Measurements from ENCODE around the gene EIF4EBP2.
A peak's percentile ranks its signal among the peaks of the same experiment; 100 is the strongest.

Gene EIF4EBP2

DNA sequence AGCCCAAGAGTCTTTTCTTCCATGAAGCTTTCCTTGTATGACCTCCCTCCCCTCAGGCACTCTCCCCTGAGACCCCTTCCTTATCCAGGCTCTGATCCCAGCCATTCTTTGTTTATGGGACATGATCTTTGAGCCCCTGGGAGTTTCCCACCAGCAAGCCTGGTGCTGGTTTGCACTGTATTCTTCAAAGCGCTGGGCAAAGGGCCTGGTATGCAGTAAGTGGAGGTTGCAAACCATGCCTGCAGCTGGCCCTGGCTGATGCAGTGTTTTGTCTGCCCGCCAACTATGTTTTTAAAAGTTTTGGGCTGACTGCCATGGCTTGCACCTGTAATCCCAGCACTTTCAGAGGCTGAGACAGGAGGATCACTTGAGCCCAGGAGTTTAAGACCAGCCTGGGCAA, 44.3 kb downstream of the EIF4EBP2 start:
- TF ChIP-seq, protein P1, sequence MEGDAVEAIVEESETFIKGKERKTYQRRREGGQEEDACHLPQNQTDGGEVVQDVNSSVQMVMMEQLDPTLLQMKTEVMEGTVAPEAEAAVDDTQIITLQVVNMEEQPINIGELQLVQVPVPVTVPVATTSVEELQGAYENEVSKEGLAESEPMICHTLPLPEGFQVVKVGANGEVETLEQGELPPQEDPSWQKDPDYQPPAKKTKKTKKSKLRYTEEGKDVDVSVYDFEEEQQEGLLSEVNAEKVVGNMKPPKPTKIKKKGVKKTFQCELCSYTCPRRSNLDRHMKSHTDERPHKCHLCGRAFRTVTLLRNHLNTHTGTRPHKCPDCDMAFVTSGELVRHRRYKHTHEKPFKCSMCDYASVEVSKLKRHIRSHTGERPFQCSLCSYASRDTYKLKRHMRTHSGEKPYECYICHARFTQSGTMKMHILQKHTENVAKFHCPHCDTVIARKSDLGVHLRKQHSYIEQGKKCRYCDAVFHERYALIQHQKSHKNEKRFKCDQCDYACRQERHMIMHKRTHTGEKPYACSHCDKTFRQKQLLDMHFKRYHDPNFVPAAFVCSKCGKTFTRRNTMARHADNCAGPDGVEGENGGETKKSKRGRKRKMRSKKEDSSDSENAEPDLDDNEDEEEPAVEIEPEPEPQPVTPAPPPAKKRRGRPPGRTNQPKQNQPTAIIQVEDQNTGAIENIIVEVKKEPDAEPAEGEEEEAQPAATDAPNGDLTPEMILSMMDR (IDR thresholded peaks at IDR 0.05; ENCODE audit: control insufficient read depth, extremely low read depth, insufficient read depth): no peak
- H3K4me3 ChIP-seq (ENCODE audit: low read depth, low read length): no peak overlapping the region
- peak; percentile 47 for DNase-seq (ENCODE audit: low read depth)

DNA sequence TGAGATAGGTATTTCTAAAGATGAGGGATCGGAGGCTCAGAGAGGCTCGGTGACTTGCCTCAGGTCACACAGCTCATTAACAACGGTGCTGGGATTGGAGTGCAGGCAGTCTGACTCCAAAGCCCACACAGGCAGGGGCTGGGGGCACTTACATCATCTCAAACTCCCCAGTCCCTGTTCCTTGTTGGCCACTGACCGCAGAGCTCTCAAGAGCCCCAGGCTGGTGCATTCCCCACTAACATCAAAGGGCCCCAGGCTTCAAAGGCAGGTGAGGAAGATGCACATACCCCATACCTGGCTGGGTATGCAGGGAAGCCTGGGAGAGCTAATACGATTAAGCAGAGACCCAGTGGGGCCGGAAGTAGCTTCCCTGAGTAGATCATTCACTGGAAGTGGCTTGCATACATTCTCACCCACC, 51.3 kb downstream of the EIF4EBP2 start:
- H3K4me3 ChIP-seq (ENCODE audit: low read depth, low read length): no peak overlapping the region
- TF ChIP-seq, protein P1 (IDR thresholded peaks at IDR 0.05; ENCODE audit: control insufficient read depth, extremely low read depth, insufficient read depth): no peak
- DNase-seq (ENCODE audit: low read depth): no peak

DNA sequence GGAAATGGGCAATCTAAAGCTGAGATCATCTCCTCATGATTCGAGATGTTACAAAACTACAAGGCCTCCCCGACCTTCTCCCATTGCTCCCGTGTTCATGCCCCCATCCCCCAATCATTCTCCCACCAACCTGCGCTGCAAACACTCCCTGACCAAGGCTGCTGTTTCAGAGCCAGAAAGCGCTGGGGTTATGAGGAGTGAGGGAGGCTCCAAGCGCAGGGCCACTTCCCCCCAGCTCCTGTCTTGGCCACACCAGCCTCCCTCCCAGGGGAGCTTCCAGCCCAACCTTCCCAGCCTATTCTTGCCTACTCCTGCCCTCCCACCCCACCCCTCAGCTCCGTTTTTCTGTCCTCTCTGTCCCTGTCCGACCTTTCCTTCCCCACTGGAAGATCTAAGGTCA, 52.2 kb downstream of the EIF4EBP2 start:
- no peak overlapping the region for H3K4me3 ChIP-seq (ENCODE audit: low read depth, low read length)
- DNase-seq (ENCODE audit: low read depth): no peak
- TF ChIP-seq, protein P1 (IDR thresholded peaks at IDR 0.05; ENCODE audit: control insufficient read depth, extremely low read depth, insufficient read depth): no peak

DNA sequence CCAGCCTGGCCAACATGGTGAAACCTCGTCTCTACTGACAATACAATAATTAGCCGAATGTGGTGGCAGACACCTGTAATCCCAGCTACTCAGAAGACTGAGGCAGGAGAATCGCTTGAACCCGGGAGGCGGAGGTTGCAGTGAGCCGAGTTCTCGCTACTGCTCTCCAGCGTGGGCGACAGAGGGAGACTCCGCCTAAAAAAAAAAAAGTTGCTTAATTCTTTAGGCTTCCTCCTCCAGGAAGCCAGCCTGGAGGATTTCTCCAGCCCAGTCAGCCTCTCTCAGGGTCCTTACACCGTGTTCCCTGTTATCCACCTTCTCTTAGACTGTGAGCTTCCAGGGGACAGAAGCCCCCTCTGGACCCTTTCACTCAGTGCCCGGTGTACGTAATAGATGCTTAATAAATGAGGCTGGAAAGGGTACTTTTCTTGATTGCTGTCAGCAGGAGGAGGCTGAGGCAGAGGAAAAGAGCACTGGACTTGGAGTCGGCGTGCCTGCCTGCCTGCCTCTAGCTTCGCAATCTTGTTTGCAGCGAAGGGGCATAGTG, 53.9 kb downstream of the EIF4EBP2 start:
- DNase-seq (ENCODE audit: low read depth): no peak
- no peak overlapping the region for H3K4me3 ChIP-seq (ENCODE audit: low read depth, low read length)
- TF ChIP-seq, protein P1 (IDR thresholded peaks at IDR 0.05; ENCODE audit: control insufficient read depth, extremely low read depth, insufficient read depth): no peak

DNA sequence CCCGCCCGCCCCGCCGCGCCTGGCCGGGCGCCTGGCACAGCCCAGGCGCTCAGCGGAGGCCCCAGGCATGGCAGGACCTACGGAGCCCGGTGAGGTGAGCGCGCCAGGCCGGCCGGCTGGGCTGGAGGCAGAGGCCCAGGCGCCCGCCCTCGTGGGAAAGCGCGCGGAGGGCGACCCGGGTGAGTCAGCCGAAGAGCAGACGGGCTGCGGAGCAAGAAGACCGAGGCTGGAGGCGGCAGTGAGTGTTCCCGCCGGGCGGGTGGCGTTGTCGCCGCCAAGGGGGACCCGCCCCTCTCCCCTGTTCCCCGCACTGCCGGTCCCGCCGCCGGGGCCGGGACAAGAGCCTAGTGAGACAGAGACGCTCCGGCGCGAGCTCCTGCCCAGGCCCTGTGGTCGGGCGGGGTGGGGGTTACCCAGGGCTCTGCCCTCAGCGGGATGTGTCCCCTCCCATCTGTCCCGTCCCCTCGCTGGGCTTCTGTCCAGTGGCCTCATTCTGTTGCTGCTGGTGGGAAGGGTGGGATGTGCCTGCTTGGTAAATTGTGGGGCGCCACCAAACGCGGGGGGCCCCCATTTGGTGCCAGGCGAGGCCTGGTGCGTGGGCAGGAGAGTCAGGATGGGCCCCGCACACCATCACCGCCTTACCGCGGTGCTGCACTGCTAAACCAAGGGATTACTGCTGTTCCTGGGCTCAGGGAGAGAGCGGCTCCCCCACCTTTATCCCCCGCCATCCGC, 54.5 kb downstream of the EIF4EBP2 start:
- H3K4me3 ChIP-seq (ENCODE audit: low read depth, low read length): no peak overlapping the region
- DNase-seq (ENCODE audit: low read depth): no peak
- TF ChIP-seq, protein P1 (IDR thresholded peaks at IDR 0.05; ENCODE audit: control insufficient read depth, extremely low read depth, insufficient read depth): no peak

DNA sequence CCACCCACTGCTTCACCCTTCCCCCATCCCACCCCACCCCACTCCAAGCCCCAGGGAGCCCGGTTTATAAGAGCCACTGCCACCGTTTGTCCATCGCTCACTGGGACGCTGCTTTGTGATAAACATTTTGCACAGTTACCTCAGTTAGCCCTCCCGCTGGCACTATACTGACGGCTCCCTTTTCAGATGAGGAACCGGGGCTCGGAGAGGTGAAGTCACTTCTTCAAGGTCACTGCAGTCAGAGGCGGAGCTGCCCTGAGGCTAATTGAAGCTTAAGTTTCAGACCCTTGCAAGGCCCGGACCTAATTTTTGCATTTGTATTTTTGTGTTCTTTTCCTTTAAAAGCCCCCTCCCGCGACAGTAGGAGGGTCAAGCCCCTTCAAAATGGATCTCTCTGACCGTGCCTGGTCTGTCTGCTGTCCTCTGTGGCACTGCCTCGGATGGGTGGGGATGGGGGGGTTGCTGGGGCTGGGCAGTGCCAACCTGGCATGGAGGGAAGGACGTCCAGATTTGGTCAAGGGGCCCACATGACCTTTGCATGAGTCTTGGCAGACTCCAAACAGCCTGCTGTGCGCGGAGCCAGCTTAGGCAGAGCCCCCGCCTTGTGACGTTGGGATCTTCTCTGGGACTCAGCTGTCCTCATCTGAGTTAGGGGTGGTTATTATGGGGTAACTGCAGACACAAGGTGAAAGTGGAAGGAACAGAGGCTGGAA, 55.3 kb downstream of the EIF4EBP2 start:
- TF ChIP-seq, protein P1 (IDR thresholded peaks at IDR 0.05; ENCODE audit: control insufficient read depth, extremely low read depth, insufficient read depth): no peak
- no peak overlapping the region for H3K4me3 ChIP-seq (ENCODE audit: low read depth, low read length)
- no peak for DNase-seq (ENCODE audit: low read depth)

Measured in LNCaP clone FGC (cell line).